HG03159 (cell line): ENCODE results near the gene EXOC2.
A peak's percentile ranks its signal among the peaks of the same experiment; 100 is the strongest.
"Not testable (repeated sequence)": the region's sequence is repeated elsewhere in the genome, so short reads cannot be mapped to it uniquely, and the experiment has no call there.

Experiments used
- ATAC-seq: cut with Tn5 transposase; IDR thresholded peaks from one replicate; pipeline ENCODE4 v1.9.1; 2021; ENCODE audit warnings: mild to moderate bottlenecking, moderate library complexity; ENCODE audit not compliant: unreplicated experiment

EXOC2 gene

GRCh38 chr6:641225-641985 lies 51.5 kb downstream of the EXOC2 start:
- ATAC-seq = no peak

GRCh38 chr6:636488-636887 lies 56.5 kb downstream of the EXOC2 start:
- peak; percentile 63 for ATAC-seq

GRCh38 chr6:635233-635632 lies 57.7 kb downstream of the EXOC2 start:
- ATAC-seq = no peak

GRCh38 chr6:633611-634010 lies 59.3 kb downstream of the EXOC2 start:
- no peak for ATAC-seq

- no peak for ATAC-seq
Observed at GRCh38 chr6:628766-629165, 64.2 kb downstream of the EXOC2 start.

GRCh38 chr6:626236-626635 lies 66.7 kb downstream of the EXOC2 start:
- ATAC-seq = no peak

- ATAC-seq = no peak
Observed at GRCh38 chr6:624979-625378, 68.0 kb downstream of the EXOC2 start.

GRCh38 chr6:622462-622861 lies 70.5 kb downstream of the EXOC2 start:
- ATAC-seq = no peak

- ATAC-seq = no peak
Observed at GRCh38 chr6:621931-622330, 71.0 kb downstream of the EXOC2 start.

GRCh38 chr6:620950-621349 lies 72.0 kb downstream of the EXOC2 start:
- no peak for ATAC-seq

GRCh38 chr6:620166-620565 lies 72.8 kb downstream of the EXOC2 start:
- ATAC-seq = no peak

GRCh38 chr6:617456-618100 lies 75.4 kb downstream of the EXOC2 start:
- no peak for ATAC-seq

- ATAC-seq = no peak
Observed at GRCh38 chr6:613981-614380, 79.0 kb downstream of the EXOC2 start.

- no peak for ATAC-seq
Observed at GRCh38 chr6:611928-612327, 81.0 kb downstream of the EXOC2 start.

GRCh38 chr6:610882-611281 lies 82.1 kb downstream of the EXOC2 start:
- ATAC-seq = no peak

GRCh38 chr6:609905-610304 lies 83.0 kb downstream of the EXOC2 start:
- no peak for ATAC-seq

GRCh38 chr6:606829-607379 lies 86.0 kb downstream of the EXOC2 start:
- ATAC-seq = no peak

GRCh38 chr6:605895-606294 lies 87.0 kb downstream of the EXOC2 start:
- ATAC-seq = not testable (repeated sequence)

GRCh38 chr6:604579-604978 lies 88.4 kb downstream of the EXOC2 start:
- ATAC-seq = no peak

- no peak for ATAC-seq
Observed at GRCh38 chr6:603265-603664, 89.7 kb downstream of the EXOC2 start.

- ATAC-seq = no peak
Observed at GRCh38 chr6:599576-600448, 93.1 kb downstream of the EXOC2 start.

GRCh38 chr6:593907-594212 lies 99.1 kb downstream of the EXOC2 start:
- no peak for ATAC-seq
